ENCODE results near the gene CDC42BPB.
"Not testable (repeated sequence)": the region's sequence is repeated elsewhere in the genome, so short reads cannot be mapped to it uniquely, and the experiment has no call there.

Gene CDC42BPB

DNA sequence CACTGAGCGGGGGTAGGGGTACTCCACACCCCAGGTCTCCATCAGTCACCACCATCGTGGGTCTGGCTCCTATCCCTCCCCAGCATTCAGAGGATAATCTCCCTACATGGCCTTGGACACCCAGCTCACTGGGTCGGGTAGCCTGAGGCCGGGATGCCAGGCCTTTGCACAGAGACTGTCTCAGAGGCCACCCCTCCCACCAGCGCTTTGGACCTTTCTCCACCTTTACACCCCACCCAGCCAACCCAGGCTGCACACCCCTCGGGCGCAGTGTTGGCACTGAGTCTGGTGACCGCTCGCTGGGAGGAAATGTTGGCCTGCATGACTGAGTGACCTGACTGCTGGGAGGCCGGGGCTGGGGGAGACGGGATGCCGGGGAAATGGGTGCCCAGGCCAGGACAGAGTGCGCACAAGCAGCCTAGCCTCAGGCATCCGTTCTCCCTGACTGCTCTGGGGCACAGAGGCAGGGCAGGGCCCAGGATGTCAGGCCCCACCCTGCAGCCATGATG, 16.1 kb upstream of the CDC42BPB start:
- DNase-seq: no peak

DNA sequence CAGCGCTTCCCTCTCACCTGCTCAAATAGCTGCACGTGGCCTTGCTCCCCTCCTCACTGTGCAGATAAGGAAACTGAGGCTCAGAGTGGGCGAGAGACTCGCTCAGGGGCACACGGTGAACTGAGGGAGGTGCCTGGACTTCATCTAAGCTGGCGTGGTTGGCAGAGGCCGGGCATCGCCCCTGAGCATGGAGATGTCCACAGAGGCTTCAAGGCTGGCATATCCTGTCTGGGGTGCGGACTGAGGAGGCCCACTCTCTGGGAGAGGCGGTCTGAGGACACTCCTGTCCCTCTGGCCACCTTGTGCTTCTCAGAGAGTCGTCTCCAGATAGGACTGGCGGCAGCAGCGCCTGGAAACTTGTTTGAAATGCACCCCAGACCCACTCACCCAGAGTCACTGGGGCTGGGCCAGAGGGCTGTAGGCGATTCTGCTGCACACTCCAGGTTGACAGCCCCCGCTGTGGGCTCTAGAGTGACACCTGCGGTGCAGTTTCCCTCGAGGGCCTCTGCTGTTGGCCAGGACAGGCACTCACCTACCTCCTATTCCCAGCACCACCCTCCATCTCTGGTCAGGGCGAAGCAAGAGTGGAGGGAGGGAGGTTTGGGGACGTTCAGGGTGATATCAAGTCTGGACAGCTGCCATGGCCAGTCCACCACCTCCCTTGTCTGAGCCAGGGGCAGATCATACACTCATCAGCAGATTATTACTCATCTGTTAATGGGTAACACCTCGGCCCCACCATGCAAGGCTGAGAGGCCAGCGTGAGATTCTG, 15.4 kb upstream of the CDC42BPB start:
- no peak for DNase-seq

DNA sequence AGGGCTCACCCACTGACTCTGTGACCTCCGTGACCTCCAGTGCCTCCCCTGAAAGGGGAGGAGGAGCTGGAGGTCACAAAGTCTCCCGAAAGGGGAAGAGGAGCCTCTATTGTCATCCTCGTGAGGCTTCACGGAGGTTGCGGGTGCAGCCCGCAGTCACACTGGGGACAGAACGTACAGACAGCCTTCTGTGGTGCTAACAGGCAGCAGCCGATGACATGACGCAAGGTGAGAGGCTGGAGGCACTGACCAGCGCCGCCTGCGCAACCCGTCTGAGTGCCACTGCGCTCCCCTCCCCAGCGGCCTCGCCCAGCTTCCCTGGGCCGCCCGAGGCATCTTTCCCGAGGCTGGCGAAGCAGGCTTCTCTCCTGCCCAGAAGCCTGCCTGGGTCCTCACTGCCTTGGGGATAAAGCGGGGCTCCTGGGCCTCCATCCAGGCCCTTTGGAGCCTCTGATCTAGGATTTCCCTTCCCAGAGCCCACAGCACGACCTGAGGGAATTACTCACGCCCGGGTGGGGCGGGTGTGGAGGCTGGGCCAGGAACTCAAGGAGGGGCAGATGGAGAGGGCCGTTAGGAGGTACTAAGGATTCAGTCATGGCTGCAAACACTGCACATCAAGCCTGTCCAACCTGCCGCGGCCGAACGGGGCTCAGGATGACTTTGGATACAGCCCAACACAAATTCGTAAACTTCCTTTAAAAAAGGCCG, 14.3 kb upstream of the CDC42BPB start:
- DNase-seq: no peak

DNA sequence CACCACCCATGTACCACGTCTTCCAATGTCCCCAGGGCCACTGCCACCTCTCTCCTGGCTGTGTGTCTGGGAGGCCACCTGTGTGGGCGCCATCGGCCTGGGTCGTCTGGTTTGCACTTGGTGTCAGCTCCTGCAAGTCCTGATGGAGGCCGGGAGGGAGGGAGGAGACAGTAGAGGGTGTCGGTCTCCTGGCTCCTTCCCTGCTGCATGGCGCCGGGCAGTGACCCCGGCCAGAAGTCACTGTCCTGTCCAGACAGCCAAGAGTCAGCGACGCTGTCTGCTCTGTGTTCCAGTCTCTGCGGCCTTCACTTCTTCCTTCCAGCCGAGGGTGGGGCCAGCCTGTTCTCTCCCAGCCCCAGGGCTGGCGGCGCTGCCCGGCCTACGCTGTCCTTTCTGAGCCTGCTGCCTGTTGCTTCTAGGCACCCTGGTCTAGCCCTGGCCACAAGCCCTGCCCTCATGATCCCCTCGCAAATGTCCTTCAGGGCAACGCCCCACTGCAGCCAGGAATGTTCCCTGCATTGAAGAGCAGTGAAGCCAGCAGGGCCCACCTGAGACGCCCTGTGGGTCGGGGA, 13.7 kb upstream of the CDC42BPB start:
- DNase-seq: no peak

DNA sequence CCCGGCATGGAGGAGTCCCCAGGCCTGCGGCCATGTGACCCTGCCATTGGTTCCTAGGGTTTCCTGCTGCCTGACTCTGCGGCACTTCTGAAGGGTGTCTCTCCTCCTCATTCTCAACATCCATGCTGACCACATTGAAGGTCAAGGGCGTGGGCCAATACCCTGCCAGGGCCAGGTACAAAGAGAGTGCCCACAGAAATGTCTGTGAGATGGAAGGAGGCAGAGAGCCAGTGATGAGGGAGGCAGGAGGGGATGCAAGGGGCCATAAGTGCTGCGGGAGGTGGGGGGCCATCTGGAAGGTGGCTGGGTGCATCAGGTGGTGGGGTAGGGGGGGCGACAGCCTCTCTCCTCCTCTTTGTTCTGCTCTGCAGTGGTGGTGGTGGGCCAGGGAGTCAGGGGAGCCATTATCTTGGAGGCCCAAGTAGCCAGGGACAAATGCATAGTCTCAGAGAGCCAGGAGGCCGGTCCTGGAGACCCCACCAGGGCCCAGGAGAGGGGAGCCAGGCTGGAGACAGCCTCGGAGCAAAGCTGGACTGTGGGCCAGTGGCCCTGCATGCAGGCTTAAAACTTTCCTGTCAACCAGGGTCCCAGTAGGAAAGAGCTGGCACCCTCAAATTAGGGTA, 13.0 kb upstream of the CDC42BPB start:
- DNase-seq: no peak

DNA sequence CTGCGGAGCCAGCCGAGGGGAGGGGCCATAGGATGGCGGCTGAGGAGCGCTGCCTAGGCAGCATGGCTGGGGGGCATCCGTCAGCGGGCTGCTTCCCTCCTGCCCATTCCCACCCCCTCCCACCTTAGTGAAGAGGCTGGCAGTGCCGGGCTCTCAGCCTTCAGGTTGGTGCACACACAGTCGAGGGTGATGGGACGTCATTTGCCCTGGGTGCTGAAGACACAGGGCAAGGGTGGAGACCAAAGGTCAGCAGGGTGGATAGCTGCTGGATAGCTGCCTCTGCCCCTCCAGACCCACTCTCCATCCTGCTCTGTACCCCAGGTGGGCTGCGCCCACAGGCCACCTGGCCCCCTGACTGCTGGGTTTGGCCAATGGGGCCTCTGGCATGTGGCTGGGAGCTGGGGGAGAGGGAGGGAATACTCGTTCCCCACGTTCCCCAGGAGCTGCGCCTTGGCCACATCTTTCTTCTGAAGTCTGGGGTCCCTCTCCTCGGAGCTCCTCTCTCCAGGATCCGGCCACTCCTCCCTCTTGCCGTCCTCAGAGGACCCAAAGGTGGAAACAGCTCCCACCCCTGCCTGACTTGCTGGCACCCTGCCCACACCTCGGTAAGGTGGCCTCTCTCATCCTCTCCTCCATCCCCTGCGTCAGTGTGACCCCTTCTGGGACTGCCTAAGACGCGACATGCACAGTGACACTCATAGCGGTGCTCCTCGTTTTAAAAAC, 11.2 kb upstream of the CDC42BPB start:
- DNase-seq: no peak

DNA sequence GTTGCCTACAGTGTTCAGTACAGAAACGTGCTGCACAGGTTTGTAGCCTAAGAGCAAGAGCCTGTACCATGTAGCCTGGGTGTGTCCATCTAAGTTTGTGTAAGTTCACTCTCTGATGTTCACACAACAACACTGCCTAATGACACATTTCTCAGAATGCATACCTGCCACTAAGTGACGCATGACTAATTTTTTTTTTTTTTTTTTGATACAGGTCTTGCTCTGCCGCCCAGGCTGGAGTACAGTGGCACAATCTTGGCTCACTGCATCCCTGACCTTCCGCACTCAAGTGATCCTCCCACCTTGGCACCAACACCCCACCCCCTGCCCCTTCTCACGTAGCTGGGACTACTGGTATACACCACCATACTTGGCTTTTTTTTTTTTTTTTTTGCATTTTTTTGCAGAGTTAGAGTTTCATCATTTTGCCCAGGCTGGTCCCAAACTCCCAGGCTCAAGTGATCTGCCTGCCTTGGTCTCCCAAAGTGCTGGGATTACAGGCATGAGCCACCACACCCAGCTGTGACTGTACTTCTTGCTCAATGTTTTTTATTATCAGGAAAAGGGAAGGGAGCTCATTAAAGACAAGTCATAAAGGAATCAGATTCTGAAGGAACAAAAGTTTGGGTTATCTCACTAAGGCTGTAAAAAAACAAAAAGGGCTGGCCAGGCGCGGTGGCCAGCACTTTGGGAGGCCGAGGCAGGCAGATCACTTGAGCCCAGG, 10.0 kb upstream of the CDC42BPB start:
- DNase-seq: no peak

DNA sequence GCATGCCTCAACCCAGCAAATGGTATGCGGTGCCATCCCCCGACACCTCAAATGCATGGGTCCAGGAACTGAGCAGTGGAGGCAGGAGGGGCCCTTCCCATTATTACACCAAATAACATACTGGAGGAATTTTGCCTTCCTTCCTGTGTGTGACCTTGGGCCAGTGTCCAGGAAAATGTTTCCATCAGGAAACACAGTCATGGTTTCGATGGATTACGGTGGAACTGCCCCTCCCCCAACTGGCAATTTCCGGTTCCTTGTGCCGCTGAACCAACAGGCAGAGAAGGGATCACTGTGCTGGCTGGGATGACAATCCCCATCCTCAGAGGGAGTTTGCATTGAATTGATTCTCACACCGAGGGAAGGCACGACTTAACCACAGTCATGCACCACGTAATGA, 9.1 kb upstream of the CDC42BPB start:
- no peak for DNase-seq

DNA sequence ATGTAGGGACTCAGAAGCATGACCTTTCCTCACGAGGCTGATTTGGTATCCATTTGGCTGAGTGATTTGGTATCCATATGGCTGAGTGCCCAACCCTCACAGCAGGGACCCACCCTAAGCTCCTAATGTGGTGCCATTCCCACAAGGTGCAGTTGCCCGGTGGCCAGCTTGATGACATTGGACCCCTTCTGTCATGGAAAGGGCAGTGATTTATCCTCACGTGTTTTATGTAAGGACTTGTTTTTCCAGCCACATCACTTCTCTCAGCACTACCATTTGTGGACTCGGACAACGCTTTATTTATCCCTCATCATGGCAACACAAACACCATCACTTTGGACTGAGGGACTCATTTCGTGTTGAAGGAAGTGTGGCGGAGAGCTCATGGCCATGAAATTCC, 8.5 kb upstream of the CDC42BPB start:
- no peak for DNase-seq

DNA sequence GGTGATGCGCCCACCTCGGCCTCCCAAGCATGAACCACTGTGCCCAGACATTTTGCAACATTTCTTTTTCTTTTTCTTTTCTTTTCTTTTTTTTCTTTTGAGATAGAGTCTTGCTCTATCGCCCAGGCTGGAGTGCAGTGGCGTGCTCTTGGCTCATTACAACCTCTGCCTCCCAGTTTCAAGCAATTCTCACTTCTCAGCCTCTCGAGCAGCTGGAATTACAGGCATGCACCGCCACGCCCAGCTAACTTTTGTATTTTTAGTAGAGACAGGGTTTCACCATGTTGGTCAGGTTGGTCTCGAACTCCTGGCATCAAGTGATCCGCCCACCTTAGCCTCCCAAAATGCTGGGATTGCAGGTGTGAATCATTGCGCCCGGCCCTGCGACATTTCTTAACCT, 7.6 kb upstream of the CDC42BPB start:
- no peak for DNase-seq

DNA sequence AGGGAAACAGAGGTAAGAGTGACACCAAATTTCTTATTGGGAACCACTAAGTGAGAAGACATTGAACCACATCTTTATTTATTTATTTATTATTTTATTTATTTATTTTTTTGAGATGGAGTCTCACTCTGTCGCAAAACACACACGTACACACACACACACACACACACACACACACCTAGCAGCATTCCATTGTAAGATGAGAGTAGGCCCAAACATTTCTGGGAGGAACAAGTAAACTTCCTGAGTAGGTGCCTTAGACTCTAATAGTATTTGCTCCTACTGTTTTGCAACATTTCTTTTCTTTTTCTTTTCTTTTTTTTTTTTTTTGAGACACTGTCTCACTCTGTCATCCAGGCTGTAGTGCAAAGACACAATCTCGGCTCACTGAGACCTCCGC, 7.1 kb upstream of the CDC42BPB start:
- no peak for DNase-seq

DNA sequence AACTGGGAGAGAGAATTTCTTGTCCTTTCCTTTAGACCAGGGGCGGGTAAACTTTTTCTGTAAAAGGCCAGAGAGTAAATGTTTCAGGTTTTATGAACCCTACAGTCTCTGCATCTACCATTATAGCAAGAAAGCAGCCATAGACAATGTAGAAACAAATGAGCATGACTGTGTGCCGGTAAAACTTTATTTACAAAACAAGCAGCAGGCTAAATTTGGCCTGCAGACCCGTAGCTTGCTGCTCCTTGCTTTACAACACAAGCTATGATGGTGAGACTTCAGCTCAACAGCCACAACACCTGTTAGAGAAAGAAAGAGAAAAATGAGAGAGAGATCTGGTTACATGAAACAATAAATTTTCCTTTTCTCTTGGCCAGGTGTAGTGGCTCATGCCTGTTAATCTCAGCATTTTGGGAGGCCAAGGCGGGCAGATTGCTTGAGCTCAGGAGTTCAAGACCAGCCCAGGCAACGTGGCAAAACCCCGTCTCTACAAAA, 4.2 kb upstream of the CDC42BPB start:
- DNase-seq: no peak

DNA sequence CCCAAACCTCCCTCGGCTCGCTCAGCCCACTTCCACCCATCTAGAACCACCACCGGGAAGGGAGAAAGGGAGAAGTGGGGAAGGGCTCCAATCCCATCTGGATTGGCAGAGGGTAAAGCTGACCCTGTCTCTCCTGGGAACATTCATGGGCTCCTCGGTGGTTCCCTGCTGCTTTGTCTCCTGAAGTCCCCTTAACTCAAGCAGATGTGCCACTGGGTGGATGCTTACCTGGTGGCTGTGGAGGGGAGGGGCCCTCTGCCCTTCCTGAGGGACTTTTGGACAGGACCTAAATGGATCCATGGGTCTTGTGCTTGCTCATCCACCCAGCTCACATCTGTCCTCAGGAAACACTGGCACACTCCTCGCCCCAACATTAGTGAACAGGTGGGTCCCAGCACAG, 2.2 kb upstream of the CDC42BPB start:
- DNase-seq: no peak

DNA sequence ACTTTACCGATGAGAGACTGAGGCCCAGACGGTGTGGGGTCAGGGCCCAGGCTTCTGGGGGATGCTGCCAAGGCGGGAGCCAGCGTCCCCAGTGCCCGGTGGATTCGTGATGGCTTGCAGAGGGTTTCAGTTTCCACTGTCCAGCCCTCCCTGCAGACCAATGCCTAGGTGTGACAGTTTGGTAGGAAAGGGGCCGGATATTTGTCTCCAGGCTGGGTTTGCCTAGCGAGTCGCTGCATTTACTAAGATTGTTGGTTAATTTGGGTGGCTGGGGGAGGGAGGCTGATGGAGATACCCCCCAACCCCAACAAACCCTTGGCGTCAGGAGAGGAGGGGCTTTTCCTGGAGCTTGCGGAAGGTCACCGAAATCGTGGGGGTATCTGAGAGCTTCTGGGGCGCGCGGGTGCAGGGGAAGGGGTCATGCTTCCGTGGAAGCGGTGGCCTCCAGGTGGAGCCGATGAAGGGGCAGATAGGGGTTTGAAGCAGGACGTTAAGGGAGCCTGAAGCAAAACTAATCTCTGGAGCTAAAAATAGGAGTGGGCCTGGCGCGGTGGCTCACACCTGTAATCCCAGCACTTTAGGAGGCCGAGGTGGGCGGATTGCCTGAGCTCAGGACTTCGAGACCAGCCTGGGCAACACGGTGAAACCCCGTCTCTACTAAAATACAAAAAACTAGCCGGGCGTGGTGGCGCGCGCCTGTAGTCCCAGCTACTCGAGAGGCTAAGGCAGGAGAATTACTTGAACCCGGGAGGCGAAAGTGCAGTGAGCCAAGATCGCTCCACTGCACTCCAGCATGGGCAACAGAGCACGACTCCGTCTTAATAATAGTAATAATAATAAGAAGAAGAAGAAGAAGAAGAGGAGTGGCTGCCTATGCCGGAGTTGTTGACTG, 1.1 kb upstream of the CDC42BPB start:
- no peak for DNase-seq

DNA sequence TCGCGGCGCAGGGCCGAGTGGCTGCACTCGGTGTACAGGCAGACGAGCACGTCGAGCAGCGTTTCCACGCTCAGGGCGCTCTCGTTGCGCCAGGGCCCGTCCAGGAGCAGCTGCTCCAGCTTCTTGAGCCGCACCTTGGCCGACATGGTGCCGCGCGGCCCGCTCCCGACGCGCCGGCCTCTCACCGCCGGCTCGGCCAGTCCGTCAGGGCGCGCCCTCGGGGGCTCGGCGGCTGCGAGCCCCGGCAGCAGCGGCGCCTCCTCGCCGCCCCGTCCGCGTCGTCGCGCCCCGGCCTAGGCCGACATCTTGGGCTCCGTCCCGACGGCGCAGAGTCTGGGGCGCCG, 349 bp downstream of the CDC42BPB start:
- no peak for DNase-seq

DNA sequence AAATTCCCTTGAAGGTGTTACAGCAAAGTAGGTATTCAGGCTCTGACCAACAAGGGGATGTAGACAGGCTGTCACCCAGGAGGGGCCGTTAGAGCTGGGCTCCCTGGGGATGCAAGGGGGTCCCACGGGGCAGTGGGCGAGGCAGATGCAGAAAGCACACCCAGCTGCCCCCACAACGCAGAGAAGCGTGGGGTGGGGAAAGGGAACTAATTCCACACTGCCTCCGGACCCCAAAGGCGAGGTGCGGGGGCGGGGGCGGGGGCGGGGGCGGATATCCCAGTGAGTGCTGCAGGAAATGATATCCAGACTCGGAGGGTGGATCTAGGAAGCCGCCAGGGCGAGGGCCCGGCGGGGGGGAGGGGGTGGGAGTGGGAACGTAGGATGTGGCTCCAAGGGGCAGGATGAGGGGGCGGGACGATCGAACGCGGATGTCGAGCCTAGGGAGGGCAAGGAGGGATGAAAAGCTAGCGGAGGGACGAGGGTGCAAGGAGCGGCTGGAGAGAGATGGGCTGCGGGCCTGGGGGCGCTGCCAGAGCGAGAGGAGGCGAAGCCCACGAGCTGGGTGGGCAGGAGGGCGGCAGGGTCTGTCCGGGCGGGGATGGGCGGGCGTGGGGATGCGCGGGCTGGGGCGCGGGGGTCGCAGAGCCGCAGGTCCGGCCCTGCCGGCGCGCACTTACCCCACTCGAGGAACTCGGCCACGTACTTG, 874 bp downstream of the CDC42BPB start:
- no peak for DNase-seq

DNA sequence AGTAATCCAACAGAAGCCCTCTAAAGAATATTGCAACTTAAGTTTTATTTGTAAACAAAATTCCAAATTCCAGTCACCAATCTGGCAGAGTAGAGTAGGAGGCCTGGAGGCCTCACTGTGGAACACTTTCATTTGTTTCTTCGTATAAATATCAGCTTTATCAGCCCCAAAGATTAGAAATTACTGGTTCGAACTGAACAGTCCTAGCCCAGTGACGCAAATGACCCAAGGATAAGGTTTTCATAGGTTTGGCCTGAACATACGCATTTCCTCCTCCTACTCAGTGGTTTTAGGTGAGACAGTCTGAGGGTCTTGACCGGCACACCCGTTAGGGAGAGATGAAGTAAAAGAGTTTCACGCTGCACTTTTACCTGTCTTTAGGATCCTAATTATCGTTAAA, 1.7 kb downstream of the CDC42BPB start:
- no peak for DNase-seq

DNA sequence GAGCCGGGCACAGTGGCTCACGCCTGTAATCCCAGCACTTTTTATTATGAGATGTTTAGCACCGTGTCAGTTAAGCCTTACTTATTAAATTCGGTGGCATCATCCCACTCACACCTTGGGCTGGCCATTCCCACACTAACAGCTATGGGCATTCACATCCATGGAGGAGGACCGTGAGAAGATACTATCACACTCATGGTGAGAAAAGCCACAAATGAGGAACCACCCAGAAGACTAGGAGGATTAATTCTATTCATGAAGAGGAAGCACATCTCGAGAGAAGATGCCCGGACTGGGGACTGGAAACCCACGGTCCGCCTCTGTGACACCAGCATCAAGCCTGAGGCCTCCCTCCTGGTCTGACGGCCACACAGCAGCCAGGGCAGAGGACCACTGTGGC, 4.9 kb downstream of the CDC42BPB start:
- no peak for DNase-seq

DNA sequence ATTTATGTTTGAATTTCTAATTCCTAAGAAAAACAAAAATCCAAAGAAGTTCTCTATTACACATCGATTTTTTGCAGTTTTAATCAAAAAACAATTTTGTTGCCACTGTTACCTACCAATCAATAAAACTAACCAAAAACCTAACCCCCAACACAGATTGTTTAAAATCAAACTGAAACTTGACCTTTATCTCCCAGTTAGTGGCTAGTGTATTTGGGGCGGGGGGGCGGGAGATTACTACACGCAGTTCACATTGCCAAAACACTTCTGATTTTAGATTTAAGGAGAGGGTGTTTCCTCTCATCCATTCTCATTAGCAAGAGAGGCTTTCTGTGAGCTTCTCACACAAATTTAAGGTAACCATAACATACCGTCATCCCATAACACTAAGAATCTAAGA, 6.4 kb downstream of the CDC42BPB start:
- DNase-seq: no peak

DNA sequence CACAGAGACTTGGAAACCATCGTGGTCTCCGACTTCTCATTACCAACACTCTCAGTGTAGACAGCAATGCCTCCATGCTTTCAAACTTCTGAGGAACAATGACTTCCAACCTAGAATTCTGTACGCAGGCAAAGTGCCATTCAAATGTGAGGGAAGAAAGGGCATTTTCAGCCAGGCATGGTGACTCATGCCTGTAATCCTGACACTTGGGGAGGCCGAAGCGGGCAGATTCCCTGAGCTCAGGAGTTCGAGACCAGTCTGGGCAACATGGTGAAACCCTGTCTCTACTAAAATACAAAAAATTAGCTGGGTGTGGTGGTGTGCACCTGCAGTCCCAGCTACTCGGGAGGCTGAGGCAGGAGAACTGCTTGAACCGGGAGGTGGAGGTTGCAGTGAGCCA, 9.9 kb downstream of the CDC42BPB start:
- DNase-seq: not testable (repeated sequence)
